VCaP (cell line): ENCODE measurements around the gene TMEM69.

Experiments
- H3K27ac ChIP-seq: fragments of 450-650 bp; 2 replicates; pipeline ENCODE4 v1.5.1; 2017
- CTCF ChIP-seq: fragments of 450-650 bp; conservative IDR thresholded peaks from 2 replicates; pipeline ENCODE4 v1.5.1; 2017; ENCODE audit warnings: mild to moderate bottlenecking, moderate library complexity

TMEM69 gene

GRCh38 chr1:45654540-45655280 is 33.3 kb upstream of the TMEM69 start:
- no peak overlapping the region for H3K27ac ChIP-seq
- TF ChIP-seq CTCF: no peak

GRCh38 chr1:45656573-45657226 is 31.3 kb upstream of the TMEM69 start:
- TF ChIP-seq CTCF: no peak
- no peak overlapping the region for H3K27ac ChIP-seq

GRCh38 chr1:45658171-45658570 is 29.8 kb upstream of the TMEM69 start:
- H3K27ac ChIP-seq: no peak overlapping the region
- no peak for TF ChIP-seq CTCF

- no peak for TF ChIP-seq CTCF
- no peak overlapping the region for H3K27ac ChIP-seq
These were observed 28.8 kb upstream of the TMEM69 start for GRCh38 chr1:45659222-45659621.

GRCh38 chr1:45660336-45660735 is 27.6 kb upstream of the TMEM69 start:
- H3K27ac ChIP-seq: no peak overlapping the region
- no peak for TF ChIP-seq CTCF

- no peak for TF ChIP-seq CTCF
- no peak overlapping the region for H3K27ac ChIP-seq
These were observed 21.1 kb upstream of the TMEM69 start for GRCh38 chr1:45666836-45667235.

GRCh38 chr1:45667321-45668111 is 20.5 kb upstream of the TMEM69 start:
- no peak for TF ChIP-seq CTCF
- H3K27ac ChIP-seq: no peak overlapping the region
